Gastroesophageal sphincter (tissue), 3 donors: ENCODE measurements around the gene AHCTF1.

Source experiments
- EP300 ChIP-seq: sonication (generic); formaldehyde crosslinking; IDR thresholded peaks from one replicate; pipeline ENCODE4 v1.6.1; 2017; ENCODE audit warnings: antibody characterized with exemption, mild to moderate bottlenecking
- POLR2A ChIP-seq, 2 donors: fragments of 450-650 bp; IDR thresholded peaks; one replicate each; pipeline ENCODE4 v1.6.1; 2017; ENCODE audit warnings: antibody characterized with exemption in 2 of 2, mild to moderate bottlenecking in 2 of 2, moderate library complexity in 1 of 2
- POLR2AphosphoS5 ChIP-seq: sonication (generic); formaldehyde crosslinking; IDR thresholded peaks from one replicate; pipeline ENCODE4 v1.6.1; 2017; ENCODE audit warnings: antibody characterized with exemption
- TF ChIP-seq, protein P1 (sequence below), 4 experiments: fragments of 200-600 bp in 2 of 4; fragments of 450-650 bp in 2 of 4; sonication (generic) in 1 of 4; IDR thresholded peaks; one replicate each; pipeline ENCODE4 v1.5.1; 2017 to 2019; ENCODE audit warnings: antibody characterized with exemption in 4 of 4, mild to moderate bottlenecking in 2 of 4, moderate library complexity in 2 of 4

DNA sequence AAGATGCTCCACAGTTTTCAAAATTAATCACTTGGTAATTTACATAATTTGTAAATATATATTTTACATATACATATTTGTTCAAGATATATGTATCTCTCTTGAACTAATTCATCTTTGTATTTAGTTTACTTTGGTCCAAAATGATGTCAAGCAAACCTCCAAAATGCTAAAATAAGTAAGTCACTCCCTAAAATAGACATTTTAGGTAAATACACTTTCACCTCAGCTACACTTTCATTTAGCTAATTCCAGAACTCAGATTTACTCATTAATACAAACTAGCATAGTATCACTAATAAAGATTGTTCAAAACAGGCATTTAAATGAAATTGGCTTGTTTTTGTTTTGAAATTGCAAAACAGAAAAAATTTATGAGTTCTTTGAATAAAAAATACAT is 40.6 kb downstream of the AHCTF1 start:
- TF ChIP-seq, protein P1, sequence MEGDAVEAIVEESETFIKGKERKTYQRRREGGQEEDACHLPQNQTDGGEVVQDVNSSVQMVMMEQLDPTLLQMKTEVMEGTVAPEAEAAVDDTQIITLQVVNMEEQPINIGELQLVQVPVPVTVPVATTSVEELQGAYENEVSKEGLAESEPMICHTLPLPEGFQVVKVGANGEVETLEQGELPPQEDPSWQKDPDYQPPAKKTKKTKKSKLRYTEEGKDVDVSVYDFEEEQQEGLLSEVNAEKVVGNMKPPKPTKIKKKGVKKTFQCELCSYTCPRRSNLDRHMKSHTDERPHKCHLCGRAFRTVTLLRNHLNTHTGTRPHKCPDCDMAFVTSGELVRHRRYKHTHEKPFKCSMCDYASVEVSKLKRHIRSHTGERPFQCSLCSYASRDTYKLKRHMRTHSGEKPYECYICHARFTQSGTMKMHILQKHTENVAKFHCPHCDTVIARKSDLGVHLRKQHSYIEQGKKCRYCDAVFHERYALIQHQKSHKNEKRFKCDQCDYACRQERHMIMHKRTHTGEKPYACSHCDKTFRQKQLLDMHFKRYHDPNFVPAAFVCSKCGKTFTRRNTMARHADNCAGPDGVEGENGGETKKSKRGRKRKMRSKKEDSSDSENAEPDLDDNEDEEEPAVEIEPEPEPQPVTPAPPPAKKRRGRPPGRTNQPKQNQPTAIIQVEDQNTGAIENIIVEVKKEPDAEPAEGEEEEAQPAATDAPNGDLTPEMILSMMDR (IDR thresholded peaks at IDR 0.05): no peak
- TF ChIP-seq POLR2A (IDR thresholded peaks at IDR 0.05) (no peak), EP300 (no peak), POLR2AphosphoS5 (no peak)
